ENCODE data around the gene EN2.

- TF ChIP-seq TCF12 (IDR thresholded peaks at IDR 0.05; ENCODE audit: low read depth) (no peak), RAD21 (IDR thresholded peaks at IDR 0.05; ENCODE audit: low read depth) (no peak), CEBPB (IDR thresholded peaks at IDR 0.05) (no peak), USF1 (IDR thresholded peaks at IDR 0.05) (no peak), TAF1 (IDR thresholded peaks at IDR 0.05; ENCODE audit: low read depth) (no peak), NFIC (IDR thresholded peaks at IDR 0.05) (no peak), MAX (IDR thresholded peaks at IDR 0.05) (no peak), EP300 (IDR thresholded peaks at IDR 0.05; ENCODE audit: borderline replicate concordance) (no peak)
These were observed 6.3 kb downstream of the EN2 start for GRCh38 chr7:155464183-155464582.

All from Ishikawa (cell line).